ENCODE measurements around the gene GGT1.
"Not testable (repeated sequence)": the region's sequence is repeated elsewhere in the genome, so short reads cannot be mapped to it uniquely, and the experiment has no call there.

Gene GGT1

GRCh38 chr22:24595863-24596262 lies 7.1 kb upstream of the GGT1 start:
- no peak for DNase-seq (ENCODE audit: low spot score)
- FAIRE-seq = no peak

DNA sequence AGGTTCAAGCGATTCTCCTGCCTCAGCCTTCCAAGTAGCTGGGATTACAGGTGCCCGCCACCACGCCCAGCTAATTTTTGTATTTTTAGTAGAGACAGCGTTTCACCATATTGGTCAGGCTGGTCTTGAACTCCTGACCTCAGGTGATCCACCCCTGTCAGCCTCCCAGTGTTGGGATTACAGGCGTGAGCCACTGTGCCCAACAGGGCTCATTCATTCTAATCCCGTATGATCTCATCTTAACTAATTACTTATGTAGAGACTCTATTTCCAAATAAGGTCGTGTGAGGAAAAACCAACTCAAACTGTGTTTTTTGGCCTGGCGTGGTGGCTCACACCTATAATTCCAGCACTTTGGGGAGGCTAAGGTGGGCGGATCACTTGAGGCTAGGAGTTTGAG lies 5.9 kb upstream of the GGT1 start:
- FAIRE-seq; DNase-seq (ENCODE audit: low spot score): not testable (repeated sequence)

GRCh38 chr22:24599514-24599913 lies 3.5 kb upstream of the GGT1 start:
- no peak for DNase-seq (ENCODE audit: low spot score)
- FAIRE-seq = no peak

DNA sequence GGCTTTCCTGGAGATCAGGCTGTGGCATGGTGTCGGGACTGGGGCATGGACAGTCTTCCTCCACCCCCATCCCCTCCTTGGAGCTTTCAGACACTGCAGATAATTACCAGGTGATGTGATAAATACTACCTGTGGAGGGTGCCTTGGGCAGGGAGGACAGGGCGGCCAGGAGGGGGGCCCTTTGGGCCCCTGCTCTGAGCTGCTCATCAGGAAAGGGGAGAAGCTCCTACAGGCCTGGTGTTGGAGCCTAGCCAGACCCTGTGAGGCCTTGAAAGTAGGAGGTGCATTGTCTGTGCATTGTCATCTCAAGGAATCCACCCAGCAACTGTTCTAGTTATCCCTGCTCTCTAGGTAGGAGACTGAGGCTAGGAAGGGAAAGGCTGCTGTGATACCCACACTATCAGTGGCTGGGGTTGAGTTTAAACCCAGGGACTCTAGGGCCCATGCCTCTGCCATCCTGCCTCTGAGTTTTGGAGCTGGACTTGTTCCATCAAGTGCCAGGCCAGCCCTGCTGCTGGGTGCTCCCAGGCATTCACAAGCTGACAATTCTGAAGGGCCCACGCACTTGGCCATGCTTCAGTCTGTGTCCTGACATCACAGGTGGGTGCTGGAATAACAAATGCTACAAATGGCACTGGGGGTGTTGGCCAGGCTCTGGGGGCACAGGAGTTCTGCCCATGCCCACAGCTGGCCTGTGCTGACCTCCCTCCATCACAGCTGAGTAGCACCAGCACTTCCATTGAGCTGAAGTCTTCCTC lies 2.9 kb upstream of the GGT1 start:
- DNase-seq (ENCODE audit: low spot score); FAIRE-seq: not testable (repeated sequence)

GRCh38 chr22:24601217-24602104 lies 1.5 kb upstream of the GGT1 start:
- DNase-seq (ENCODE audit: low spot score) (peak; percentile 71), FAIRE-seq (peak; percentile 93)

GRCh38 chr22:24602105-24602749 lies 766 bp upstream of the GGT1 start:
- FAIRE-seq; DNase-seq (ENCODE audit: low spot score): not testable (repeated sequence)

- peak; percentile 85 for FAIRE-seq
- DNase-seq (ENCODE audit: low spot score) = peak; percentile 74
These were observed 1.0 kb downstream of the GGT1 start for GRCh38 chr22:24603770-24604629.

DNA sequence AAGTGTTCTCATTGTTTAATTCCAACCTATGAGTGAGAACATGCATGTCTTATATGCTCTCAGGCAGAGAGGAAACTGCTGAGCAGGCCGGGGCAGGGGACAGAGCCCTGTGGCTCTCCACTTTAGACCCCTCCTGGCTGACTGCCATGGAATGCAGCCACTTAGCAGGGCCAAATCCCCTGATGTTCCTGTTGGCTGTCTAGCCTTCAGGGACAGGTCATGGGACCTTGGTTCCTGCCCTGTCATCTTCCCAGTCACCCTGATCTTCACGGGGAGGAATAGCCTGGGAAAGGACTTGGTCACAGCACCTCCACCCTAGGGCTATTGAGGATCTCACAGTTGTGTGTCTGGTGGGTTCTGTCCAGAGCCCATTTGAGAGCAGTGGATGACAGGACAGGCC lies 3.3 kb downstream of the GGT1 start:
- not testable (repeated sequence) for FAIRE-seq; DNase-seq (ENCODE audit: low spot score)

DNA sequence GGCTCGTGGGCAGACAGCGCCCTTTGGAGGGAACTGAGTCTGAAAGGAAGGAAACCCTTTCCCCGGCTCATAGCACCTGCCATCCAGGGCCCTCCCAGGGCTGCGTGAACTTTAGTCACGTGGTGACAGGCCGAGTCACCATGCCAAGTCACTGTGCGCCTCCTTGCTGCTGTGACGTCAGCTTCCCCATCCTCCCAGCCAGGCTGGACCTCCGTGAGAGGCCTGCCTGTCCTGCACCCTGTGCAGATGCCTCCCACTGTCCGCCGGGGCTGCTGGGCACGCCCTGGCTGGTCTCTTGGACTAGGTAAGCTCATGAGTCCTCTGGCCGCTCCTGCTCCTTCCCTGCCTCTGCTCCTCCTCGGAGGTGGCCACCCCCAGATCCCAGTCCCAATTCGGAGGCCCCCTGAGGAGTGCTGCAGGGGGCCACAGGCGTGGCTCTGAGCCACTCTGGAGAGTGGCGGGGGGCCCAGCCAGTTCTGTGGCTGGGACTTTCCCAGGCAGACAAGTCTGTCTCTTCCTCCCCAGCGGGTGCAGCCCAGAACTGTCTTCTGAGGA lies 4.5 kb downstream of the GGT1 start:
- peak; percentile 83 for DNase-seq (ENCODE audit: low spot score)
- not testable (repeated sequence) for FAIRE-seq

DNA sequence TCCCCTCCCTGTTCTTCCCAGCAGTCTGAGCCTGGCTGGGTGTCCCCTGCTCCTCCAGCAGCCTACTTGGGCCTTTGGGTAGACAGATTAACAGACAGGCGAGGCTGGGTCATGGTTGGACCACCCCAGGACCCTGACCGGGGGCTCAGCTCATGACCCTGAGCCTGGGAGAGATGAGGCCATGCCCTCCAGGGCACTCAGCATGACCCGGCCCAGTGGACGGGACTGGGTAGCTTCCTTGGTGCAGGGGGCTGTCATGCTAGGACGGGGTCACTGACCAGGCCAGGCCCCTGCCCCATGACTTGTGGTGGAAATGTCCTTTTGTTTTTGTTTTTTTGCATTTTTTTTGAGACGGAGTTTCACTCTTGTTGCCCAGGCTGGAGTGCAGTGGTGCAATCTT lies 5.3 kb downstream of the GGT1 start:
- FAIRE-seq; DNase-seq (ENCODE audit: low spot score): not testable (repeated sequence)

DNA sequence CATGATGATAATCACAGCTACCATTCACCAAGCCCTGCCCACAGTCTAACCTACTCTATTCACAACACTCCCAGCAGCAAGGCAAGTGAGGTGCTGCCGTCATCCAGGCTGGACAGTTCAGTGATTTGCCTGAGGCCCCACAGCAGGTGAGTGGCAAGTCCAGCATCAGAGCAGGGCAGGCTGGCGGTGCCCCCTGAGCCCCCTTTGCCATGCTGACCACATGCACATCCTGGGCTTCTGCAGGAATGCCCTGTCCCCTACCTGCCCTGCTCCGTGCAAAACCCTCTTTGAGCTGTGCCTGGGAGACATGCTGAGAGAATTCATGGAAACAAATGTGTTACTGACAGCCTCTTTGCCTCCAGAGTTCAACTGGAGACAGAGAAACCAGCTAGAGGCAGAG lies 6.9 kb downstream of the GGT1 start:
- not testable (repeated sequence) for FAIRE-seq

DNA sequence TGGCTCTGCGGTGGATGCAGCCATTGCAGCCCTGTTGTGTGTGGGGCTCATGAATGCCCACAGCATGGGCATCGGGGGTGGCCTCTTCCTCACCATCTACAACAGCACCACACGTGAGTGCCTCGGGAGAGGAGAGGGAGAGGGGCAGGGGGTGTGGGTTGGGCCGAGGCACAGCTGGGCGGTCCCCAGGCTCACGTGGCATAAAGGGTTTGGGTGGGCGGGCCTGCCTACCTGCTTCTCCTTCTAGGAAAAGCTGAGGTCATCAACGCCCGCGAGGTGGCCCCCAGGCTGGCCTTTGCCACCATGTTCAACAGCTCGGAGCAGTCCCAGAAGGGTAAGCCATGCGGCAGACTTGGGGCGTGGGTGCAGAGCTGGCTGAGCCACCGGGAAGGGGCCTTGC lies 11.8 kb downstream of the GGT1 start:
- not testable (repeated sequence) for FAIRE-seq; DNase-seq (ENCODE audit: low spot score)

More for the DNA sequence above, 6.9 kb downstream of the GGT1 start:
- not testable (repeated sequence) for DNase-seq (ENCODE audit: low spot score)

GRCh38 chr22:24621244-24621643 lies 18.3 kb downstream of the GGT1 start:
- FAIRE-seq; DNase-seq (ENCODE audit: low spot score): not testable (repeated sequence)

DNA sequence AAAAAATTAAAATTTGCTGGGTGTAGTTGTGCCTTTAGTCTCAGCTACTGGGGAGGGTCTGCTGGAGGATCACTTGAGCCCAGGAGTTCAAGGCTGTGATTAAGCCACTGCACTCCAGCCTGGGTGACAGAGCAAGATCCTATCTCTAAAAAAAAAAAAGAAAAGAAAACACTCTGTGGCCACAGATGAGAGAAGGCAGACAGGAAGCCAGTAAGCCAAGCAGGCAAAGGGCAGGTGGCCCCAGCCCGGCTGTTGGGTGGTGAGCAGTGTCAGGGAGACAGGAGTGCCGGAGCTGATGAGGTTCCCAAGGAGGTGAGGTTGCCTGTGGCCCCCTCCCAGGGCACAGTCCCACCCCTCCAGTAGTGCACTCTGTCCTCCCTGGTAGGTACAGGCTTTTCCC lies 19.6 kb downstream of the GGT1 start:
- DNase-seq (ENCODE audit: low spot score); FAIRE-seq: not testable (repeated sequence)

DNA sequence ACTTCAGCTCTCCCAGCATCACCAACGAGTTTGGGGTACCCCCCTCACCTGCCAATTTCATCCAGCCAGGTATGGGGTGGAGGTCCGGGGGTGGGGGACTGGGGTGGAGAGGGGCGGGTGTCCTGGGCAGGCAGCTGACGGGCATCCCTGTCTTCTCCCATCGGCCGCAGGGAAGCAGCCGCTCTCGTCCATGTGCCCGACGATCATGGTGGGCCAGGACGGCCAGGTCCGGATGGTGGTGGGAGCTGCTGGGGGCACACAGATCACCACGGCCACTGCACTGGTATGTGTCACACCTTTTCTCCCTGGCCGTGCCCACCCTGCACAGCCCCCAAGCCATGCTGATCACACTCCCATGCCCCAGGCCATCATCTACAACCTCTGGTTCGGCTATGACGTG lies 24.9 kb downstream of the GGT1 start:
- DNase-seq (ENCODE audit: low spot score); FAIRE-seq: not testable (repeated sequence)

GRCh38 chr22:24629069-24629468 lies 26.1 kb downstream of the GGT1 start:
- DNase-seq (ENCODE audit: low spot score); FAIRE-seq: not testable (repeated sequence)

DNA sequence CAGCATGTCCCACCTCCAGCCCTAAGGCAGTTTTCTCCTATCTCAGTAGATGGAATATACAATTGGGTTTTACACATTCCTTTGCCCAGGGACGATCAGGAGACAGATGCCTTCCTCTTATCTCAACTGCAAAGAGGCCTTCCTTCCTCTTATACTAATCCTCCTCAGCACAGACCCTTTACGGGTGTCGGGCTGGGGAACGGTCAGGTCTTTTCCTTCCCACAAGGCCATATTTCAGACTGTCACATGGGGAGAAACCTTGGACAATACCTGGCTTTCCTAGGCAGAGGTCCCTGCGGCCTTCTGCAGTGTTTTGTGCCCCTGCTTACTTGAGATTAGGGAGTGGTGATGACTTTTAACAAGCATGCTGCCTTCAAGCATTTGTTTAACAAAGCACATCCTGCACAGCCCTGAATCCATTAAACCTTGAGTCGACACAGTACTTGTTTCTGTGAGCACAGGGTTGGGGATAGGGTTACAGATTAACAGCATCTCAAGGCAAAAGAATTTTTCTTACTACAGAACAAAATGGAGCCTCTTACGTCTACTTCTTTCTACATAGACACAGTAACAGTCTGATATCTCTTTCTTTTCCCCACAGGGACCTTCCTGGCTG lies 27.9 kb downstream of the GGT1 start:
- DNase-seq (ENCODE audit: low spot score); FAIRE-seq: not testable (repeated sequence)

GRCh38 chr22:24631430-24632122 lies 28.6 kb downstream of the GGT1 start:
- FAIRE-seq; DNase-seq (ENCODE audit: low spot score): not testable (repeated sequence)

- FAIRE-seq = not testable (repeated sequence)
These were observed 29.6 kb downstream of the GGT1 start for GRCh38 chr22:24632642-24633041.

More at GRCh38 chr22:24632642-24633041, 29.6 kb downstream of the GGT1 start:
- DNase-seq (ENCODE audit: low spot score) = not testable (repeated sequence)
